ENCODE results near the gene SLC35E3. TPM values are rescaled to one million over a fixed set of nuclear protein-coding genes. Genes with fewer than 3 reads are reported as not detected.
A peak's percentile ranks its signal among the peaks of the same experiment; 100 is the strongest.

Gene SLC35E3
- total RNA-seq, 2 experiments from 2014 or later: 26.6 to 39.1 TPM

- H3K9me3 ChIP-seq (ENCODE audit: low read length): no peaks in the 10 kb centered on the region
- no peak overlapping the region for H3K27ac ChIP-seq (ENCODE audit: low read depth, low read length, poor library complexity, severe bottlenecking)
- H3K4me1 ChIP-seq (ENCODE audit: insufficient read depth, low read length, poor library complexity, severe bottlenecking): peaks cover 66% of the 10 kb centered on the region
- ChIA-PET POLR2A (interaction anchor here (0.6 to 5.2 kb wide), 6 partner anchors 9 to 166 kb away, joined by 3 to 31 read pairs (median 13); partner anchors contain the start of gene MDM2), CTCF (ENCODE audit: unreplicated experiment) (no interaction called here)
- no peak for TF ChIP-seq EZH2phosphoT487 (IDR thresholded peaks at IDR 0.05; ENCODE audit: borderline replicate concordance, low read depth, low read length)
- TF ChIP-seq CTCF (conservative IDR thresholded peaks at IDR 0.05; ENCODE audit: low read length): no peak
- no peak overlapping the region for H2AFZ ChIP-seq (ENCODE audit: low read length)
- 0 out of 2 replicates have a peak, but pooled peaks cover 3% of the 10 kb centered on the region for H3K36me3 ChIP-seq (ENCODE audit: insufficient read depth, low read length)
- no peaks in the 10 kb centered on the region for H3K79me2 ChIP-seq (ENCODE audit: insufficient read depth, low read depth, low read length)
- intact Hi-C loops (cut with micrococcal nuclease; ENCODE audit: unreplicated experiment): loop anchor here (2.0 kb wide), 1 partner anchor 13 kb away; no protein-coding TSS in a partner anchor
- H3K4me2 ChIP-seq (ENCODE audit: low read length): no peak overlapping the region
- H3K4me3 ChIP-seq (ENCODE audit: low read depth, low read length, poor library complexity, severe bottlenecking): no peak overlapping the region
- no peaks in the 10 kb centered on the region for H4K20me1 ChIP-seq (ENCODE audit: insufficient read depth, low read length)
- no TSS peak for BruUV-seq (replicated peaks)
- no peaks in the 10 kb centered on the region for H3K9me2 ChIP-seq (ENCODE audit: insufficient read depth, low read length)
- DNase-seq (ENCODE audit: low spot score): no peak
These were observed 39.8 kb downstream of the SLC35E3 start for GRCh38 chr12:68785823-68786222.

- Histone ChIP-seq H3K79me2 (ENCODE audit: insufficient read depth, low read depth, low read length) (no peaks in the 10 kb centered on the region), H3K9me2 (ENCODE audit: insufficient read depth, low read length) (no peaks in the 10 kb centered on the region), H3K36me3 (ENCODE audit: insufficient read depth, low read length) (0 out of 2 replicates have a peak, but pooled peaks cover 3% of the 10 kb centered on the region), H3K4me2 (ENCODE audit: low read length) (peak overlapping the region; percentile 52), H3K9me3 (ENCODE audit: low read length) (no peaks in the 10 kb centered on the region), H2AFZ (ENCODE audit: low read length) (peak overlapping the region; percentile 65; the same call in 1 of the 2 replicates), H3K27ac (ENCODE audit: low read depth, low read length, poor library complexity, severe bottlenecking) (peak overlapping the region; percentile 77), H3K4me3 (ENCODE audit: low read depth, low read length, poor library complexity, severe bottlenecking) (peak overlapping the region; percentile 7), H4K20me1 (ENCODE audit: insufficient read depth, low read length) (no peaks in the 10 kb centered on the region), H3K4me1 (ENCODE audit: insufficient read depth, low read length, poor library complexity, severe bottlenecking) (peaks cover 78% of the 10 kb centered on the region)
- no peak for DNase-seq (ENCODE audit: low spot score)
- ChIA-PET POLR2A (interaction anchor here (0.7 to 5.2 kb wide), 8 partner anchors 10 to 115 kb away, joined by 3 to 31 read pairs (median 6); partner anchors contain the start of gene MDM2), CTCF (ENCODE audit: unreplicated experiment) (no interaction called here)
- BruUV-seq (replicated peaks): no TSS peak
- TF ChIP-seq EZH2phosphoT487 (IDR thresholded peaks at IDR 0.05; ENCODE audit: borderline replicate concordance, low read depth, low read length): no peak
- peak; percentile 65 for TF ChIP-seq CTCF (conservative IDR thresholded peaks at IDR 0.05; ENCODE audit: low read length)
- intact Hi-C loops (cut with micrococcal nuclease; ENCODE audit: unreplicated experiment): loop anchor here (2.0 kb wide), 1 partner anchor 14 kb away; no protein-coding TSS in a partner anchor
These were observed 41.0 kb downstream of the SLC35E3 start for GRCh38 chr12:68786929-68787328.

- TF ChIP-seq CTCF (conservative IDR thresholded peaks at IDR 0.05; ENCODE audit: low read length) (no peak), EZH2phosphoT487 (IDR thresholded peaks at IDR 0.05; ENCODE audit: borderline replicate concordance, low read depth, low read length) (no peak)
- no peaks in the 10 kb centered on the region for H3K9me2 ChIP-seq (ENCODE audit: insufficient read depth, low read length)
- no peaks in the 10 kb centered on the region for H3K79me2 ChIP-seq (ENCODE audit: insufficient read depth, low read depth, low read length)
- no peak overlapping the region; the same call in 1 of the 2 replicates for H2AFZ ChIP-seq (ENCODE audit: low read length)
- H3K4me2 ChIP-seq (ENCODE audit: low read length): 0 out of 2 replicates have a peak overlapping the region, but pooled peaks have one; percentile 3
- no TSS peak for BruUV-seq (replicated peaks)
- ChIA-PET POLR2A (interaction anchor here (0.6 to 5.2 kb wide), 6 partner anchors 11 to 1423 kb away, joined by 3 to 31 read pairs (median 16); partner anchors contain the start of gene MDM2), CTCF (ENCODE audit: unreplicated experiment) (no interaction called here)
- peak overlapping the region; percentile 77 for H3K27ac ChIP-seq (ENCODE audit: low read depth, low read length, poor library complexity, severe bottlenecking)
- no peaks in the 10 kb centered on the region for H4K20me1 ChIP-seq (ENCODE audit: insufficient read depth, low read length)
- no peak overlapping the region for H3K4me3 ChIP-seq (ENCODE audit: low read depth, low read length, poor library complexity, severe bottlenecking)
- DNase-seq (ENCODE audit: low spot score): no peak
- H3K9me3 ChIP-seq (ENCODE audit: low read length): no peaks in the 10 kb centered on the region
- H3K4me1 ChIP-seq (ENCODE audit: insufficient read depth, low read length, poor library complexity, severe bottlenecking): peaks cover 93% of the 10 kb centered on the region
- H3K36me3 ChIP-seq (ENCODE audit: insufficient read depth, low read length): 0 out of 2 replicates have a peak, but pooled peaks cover 1% of the 10 kb centered on the region
- intact Hi-C loops (cut with micrococcal nuclease; ENCODE audit: unreplicated experiment): no loop called here
These were observed 42.7 kb downstream of the SLC35E3 start for GRCh38 chr12:68788554-68789143.
